G401.6 (cell line): ENCODE measurements around the gene CLTRN.

Experiments used
- FAIRE-seq: peaks from 2 replicates; lab custom pipeline; 2012; peaks lifted over from hg19 to GRCh38; lab: Jason Lieb, UNC

The CLTRN gene

DNA sequence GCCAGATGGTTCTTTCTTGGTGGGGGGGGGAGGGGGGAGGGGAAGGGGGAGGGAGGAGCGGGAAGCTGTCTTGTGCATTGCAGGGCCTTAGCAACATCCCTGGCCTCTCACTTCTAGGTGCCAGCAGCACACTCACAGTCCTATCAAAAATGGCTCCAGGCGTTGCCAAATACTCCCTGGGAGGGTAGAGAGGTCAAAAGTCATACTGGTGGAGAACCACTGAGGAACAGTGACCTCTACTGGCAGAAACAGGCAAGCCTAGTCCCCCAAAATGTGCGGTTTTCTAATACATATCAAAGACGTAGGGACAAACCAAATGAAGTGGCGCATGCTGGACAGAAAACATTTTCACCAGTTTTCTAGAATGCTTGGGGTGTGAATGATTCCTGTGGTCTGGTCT lies 17.1 kb downstream of the CLTRN start:
- peak; percentile 91 for FAIRE-seq

DNA sequence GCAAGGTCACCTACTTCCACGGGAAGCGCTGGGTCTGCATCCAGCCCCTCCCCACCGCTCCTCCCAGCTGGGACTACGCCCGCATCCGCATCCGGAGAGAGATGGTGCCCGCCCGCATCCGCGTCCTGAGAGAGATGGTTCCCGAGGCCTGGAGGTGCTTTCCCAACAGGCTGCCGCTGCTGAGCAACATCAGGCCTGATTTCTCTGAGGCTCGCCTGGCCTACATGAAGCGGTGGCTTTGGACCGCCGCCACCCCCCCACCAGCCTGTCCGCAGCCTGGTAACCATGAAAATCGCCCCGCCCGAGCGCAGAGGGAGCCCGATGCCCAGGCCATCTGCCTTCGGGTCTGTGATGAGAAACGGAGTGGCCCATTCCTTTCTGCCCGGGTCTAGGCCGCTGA lies 18.1 kb downstream of the CLTRN start:
- FAIRE-seq: no peak

DNA sequence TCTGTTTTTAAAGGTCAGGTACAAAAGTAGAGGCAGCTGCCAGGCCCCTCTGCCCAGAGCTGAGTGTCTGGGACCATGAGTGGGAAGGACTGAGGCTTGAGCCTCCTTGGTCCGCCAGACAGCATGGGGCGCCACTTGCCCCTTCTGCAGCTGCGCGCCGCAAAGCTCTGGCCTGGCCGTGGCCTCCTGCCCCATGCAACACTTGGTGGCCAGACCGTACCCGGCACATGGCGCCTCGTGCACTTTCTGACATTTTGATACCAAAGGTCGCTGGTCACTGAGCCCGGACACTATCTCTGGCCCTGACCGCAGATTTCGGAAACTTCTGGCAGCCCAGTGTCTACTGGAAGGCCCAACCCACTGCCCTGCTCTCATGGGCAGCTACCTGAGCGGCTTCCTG lies 18.6 kb downstream of the CLTRN start:
- no peak for FAIRE-seq

DNA sequence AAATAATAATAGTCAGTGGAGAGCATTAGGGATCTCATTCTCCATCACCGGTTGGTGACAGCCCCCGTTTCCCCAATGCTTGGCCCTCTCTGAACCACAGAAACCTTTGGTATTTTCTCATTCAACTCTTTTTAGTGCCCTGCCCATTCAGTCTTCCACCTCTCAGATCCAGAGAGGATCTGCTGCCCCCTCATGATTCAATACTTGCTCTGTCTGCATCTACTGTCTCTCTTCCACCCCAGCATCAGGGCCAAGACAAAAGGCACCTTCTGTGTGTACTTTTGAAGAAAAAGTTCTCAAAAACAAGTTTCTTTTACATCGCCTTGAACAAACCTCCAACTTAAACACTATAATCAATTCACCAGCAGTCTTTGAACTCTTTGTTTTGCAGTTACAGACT lies 19.3 kb downstream of the CLTRN start:
- no peak for FAIRE-seq

DNA sequence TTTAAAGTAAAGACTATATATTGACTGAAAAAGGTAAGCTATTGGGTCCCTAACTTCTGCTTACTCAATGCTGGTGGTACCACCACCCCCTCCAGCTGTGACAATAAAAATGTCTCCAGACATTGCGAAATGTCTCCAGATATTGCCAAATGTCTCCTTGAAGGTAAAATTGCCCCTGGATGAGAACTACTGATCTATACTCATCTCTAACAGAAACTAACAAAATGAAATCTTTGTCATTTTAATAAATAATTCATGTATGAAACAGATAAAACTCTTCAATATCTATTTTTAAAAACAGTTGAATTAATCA lies 20.1 kb downstream of the CLTRN start:
- no peak for FAIRE-seq

DNA sequence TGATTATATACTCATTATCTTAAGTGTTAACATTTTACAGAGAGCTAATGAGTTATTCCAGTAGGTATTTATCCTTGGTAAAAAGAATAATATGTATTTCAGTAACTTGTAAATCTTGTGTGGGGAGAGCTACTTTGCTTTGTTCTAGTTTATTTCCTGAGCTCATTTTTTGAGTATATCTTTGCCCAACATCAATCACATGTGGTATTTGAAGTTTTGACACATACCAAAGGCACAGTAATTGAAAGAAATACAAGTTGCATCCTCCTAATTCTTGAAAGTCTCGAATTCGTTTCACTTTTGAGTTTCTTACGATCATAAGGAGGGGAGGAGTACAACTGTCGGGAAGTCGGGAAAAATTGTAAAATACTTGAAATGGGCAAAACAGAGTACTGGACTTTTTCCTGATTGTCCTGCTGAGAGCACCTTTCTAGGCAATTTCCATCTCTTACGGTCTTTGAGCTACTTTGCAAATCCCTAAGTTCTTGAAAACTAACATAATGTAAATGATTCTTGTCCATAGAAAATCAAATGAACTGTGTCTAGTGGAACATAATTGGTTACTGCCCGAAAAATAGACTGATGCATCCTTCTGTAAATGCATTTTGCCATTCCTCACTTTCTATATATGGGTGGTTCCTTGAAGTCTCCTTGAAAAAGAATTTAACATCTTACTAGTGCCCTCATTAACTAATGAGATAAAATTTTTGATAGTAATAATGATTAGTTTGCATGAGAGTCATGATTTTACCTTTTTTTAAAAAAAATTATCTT lies 20.6 kb downstream of the CLTRN start:
- FAIRE-seq: no peak

DNA sequence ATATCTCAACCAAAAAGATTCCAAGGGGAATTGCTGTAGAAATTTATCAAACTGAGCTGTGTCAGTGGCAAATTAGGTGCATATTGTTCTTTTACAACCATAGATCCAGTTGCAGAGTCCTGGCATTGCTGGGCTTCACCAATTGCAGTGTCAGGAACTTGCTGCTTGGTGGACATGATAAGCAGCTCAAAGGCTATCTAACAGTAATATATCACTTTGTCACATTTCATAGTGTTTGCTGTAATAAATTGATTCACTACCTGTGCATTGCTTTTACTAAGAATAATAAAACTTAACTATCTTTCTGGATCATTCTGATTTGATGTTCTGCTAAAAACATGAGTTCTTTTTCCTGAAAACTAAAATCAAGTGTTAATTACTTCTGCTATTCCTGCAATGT lies 33.0 kb downstream of the CLTRN start:
- FAIRE-seq: no peak

DNA sequence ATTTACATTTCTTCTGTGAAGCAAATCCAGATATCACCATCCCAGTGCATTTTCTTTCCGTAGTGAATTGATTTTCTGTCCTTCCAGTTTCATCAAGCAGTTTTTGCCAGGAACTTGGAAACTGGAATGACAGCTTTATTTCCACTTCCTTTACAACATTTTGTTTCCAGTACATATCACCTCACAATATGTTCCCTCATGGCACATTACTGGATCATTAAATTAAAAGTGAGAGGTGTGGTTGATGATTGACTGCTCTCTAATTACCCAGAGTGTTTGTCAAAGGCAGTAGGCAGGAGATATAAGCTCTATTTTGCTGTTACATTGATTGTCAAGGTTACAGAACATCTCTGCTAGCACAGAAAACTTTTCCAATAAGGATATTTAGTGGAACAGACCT lies 41.6 kb downstream of the CLTRN start:
- FAIRE-seq: no peak

DNA sequence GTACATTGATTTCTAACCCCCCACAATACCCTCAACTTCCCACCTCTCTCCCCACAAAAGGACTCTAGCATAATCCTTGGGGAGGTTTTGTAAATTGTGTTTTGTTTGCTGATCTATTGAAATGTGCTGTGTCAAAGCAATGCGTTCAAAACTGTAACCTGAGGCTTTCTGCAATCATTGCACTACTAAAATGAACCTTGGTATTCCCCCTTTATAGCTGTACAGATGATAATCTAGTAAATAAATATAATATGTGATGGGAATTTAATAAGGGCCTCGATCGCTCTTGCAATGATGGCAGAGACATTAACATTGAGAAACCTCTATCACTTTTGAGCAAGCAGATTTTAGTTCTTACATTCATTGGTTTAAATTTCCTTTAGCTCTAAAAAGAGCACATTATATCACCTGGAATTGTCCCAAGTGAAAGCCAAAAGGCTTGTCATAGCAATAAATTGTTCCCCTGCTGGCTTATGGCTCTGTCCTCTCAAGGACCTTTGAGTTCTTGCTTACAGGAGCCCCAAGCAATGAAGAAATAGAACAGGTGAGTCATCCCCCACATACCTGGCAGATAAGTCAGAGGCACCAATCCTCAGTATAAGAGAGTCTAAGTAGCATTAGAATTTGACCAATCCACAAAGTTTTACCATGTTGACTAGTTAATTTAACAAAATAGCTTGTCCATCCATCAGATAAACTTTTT lies 45.4 kb downstream of the CLTRN start:
- no peak for FAIRE-seq

DNA sequence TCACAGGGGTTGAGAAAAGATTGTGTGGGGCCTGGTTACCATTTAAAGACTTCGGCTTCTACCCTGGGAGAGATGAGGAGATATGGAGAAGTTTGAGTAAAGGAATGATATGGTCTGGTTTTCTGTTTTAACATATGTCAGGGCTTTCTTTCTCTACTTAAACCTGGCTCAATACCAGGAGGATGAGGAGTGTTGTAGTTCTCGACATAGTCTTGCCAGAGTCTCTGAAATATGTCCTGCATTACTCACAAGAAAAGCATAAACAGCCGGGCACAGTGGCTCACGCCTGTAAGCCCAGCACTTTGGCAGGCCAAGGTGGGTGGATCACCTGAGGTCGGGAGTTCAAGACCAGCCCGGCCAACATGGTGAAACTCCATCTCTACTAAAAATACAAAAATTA lies 47.5 kb downstream of the CLTRN start:
- FAIRE-seq: no peak

DNA sequence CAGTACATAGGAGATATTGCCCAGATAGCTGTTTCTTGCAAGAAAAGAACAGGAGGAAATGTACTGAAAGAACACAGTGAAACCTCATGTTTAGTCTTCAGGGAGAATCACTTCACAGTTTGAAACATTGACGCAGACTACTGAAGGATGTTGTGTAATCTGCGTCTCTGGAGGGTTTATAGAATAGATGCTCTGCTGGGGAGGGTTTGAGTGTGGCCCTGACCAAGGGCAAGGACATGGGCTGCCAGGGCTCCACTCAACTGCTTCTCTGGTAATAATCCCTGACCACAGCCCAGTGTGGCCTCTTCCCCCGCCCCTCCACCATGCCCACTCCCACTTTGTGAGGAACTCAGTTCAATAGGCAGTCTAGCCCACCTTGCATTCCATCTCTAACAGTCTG lies 48.1 kb downstream of the CLTRN start:
- no peak for FAIRE-seq

DNA sequence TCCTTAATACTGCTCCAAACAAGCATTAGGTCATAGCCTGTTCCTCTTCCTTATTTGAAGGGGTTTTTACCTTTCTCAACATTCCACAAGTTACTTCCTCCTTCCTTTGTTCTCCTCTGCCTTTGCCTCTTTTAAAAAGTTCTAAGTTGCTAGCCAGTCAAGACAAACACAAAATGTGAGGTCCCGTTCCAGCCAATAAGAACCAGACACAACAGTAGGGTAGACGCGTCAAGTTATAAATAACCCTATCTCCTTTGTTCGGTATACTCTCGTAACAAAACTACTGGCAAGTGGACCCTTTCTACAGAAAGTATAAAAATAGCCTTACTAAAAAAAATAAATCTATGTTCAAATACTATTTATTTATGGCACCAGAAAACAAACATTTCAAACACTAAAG lies 57.5 kb downstream of the CLTRN start:
- FAIRE-seq: no peak

DNA sequence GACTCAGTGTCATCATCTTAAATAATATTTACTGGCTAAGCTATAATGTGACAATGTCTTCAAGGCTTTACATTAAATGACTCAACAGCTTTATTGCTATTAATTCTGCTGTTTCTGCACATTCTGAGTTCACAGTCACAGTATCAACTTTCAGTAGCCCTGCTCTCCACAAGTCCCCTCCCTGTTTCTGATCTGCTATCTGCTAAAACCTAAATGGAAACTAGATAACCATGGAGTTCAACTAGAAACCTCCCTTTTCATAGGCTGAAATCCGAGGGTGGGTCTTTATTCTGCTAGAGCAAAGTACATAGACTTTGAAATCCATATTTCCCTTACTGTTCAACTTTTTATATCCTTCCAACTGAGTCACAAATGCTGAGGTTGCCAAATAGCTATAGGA lies 58.5 kb downstream of the CLTRN start:
- FAIRE-seq: no peak

DNA sequence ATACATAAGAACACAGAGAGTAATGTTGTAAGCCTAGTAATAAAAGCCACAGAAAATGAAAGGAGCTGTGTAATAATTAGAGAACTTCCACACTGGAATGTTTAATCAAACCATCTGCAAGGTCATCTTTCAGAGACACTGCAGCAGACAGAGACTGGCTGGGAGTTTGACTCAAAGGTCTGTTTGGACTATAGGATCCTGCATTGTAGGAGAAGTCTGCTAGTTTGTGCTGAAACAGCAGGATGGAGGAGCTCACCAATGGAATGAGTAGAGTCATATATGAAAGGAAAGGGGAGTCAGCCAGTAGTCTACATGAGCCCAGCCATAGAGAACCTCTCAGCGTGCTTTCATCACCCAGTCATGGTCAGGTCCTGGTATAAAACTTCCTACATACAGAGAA lies 59.4 kb downstream of the CLTRN start:
- no peak for FAIRE-seq

DNA sequence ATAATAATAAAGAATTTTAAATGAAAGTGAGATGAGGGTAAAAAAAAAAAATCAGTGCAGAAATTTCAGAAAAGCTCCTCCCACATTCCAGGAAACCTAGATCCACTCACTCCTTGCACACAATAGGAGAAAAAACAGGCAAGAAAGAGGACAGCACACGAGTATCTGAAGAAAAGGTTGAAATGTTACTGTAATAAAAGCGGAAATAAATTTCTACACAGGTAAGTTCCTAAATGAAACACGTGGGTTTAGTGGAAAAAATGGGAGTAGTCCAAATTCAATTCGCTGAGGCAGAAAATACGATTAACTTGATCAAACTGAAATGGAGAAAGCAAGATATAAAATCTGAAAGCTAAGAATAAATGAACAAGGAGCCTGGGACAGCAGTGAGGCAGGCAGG lies 61.8 kb downstream of the CLTRN start:
- no peak for FAIRE-seq

DNA sequence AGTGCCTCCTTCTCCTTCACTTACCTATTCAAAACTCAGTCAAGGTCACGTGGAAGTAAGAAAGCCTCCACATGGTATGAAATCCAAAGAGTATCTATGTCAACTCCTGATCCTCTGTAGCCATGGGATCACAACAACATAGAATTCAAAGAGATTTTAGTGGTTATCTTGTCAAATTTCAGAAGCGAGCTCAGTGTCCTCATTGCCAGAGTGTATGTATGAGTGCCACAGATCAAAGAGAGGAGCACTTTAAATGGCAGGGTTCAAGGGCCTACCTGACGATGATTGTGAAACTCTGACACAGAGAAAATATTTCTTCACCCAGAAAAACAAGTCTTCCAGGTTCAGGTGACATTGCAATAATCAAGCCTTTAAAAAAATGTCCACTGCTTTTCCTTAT lies 62.7 kb downstream of the CLTRN start:
- FAIRE-seq: no peak

DNA sequence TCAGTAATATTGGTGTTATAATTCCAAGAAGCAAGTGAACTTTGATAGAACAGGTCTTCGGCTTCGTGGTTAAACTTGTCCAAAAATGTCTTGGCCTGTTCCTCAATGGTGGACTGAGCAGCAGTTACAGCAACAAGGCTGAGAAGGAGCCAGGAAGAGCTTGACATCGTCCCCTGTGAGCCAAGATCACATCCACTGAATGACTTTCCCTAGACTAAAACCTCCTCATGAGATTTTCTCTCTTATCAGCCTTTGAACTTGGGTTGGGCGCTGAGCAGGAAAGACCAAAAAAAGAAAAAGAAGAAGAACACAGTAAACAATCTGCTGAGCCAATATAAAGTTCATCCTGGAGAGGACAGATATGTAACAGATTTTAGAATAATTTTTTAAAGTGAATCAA lies 63.9 kb downstream of the CLTRN start, which contains the start of gene ACE2:
Gene ACE2, minus strand, starts transcription at position 216 of the 400 bp plus-strand sequence. Its CDS starts 49 bp downstream, at position 167.
- no peak for FAIRE-seq

DNA sequence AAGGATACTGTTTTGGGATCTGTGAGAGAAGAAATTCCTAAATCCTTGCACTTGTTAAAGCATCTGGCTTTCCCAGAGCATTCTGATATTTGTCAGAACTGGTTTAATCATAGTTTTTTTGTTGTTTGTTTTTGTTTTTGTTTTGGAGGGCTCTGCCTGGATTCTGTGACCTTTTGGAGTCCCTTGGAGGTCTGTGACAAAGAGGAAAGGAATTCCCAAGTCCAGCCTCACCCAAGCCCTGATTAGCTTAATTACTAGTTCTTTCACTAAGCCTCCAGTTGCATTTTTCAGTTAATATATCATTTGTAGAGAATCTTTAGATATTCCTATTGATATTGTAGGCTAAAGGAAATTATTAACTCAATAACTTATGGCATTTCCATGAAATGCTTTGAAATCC lies 64.6 kb downstream of the CLTRN start:
- FAIRE-seq: no peak

DNA sequence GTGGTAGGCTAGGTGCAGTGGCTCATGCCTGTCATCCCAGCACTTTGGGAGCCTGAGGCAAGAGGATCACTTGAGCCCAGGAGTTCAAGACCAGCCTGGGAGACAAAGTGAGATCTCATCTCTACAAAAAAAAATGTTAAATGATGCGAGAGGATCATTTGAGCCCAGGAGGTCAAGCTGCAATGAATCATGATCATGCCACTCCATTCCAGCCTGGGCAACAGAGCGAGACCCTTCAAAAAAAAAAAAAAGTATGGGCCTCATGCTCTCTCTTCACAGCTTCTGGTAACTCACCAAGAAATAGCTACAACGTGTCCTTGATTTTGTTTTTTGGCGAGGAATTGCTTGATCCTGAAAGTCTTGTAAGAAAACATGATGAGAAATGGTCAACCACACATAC lies 65.1 kb downstream of the CLTRN start:
- no peak for FAIRE-seq

DNA sequence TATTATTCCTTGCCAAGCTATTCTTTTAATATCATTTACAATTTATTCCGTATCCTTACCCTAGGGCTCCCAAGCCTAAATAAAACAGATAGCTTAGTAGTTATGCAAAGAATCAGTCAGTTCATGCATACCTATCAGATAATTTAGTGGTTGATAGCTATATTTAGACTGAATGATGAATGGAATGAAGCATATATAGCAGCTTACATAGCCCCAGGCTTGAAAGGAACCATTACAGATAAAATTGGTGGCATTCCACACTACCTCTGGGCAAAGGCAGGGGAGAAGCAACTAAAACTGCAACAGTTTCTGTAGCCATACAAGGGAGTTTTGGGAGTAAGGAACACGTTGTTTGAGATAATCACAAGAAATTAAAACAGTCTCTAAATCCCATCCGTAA lies 66.6 kb downstream of the CLTRN start:
- FAIRE-seq: no peak

DNA sequence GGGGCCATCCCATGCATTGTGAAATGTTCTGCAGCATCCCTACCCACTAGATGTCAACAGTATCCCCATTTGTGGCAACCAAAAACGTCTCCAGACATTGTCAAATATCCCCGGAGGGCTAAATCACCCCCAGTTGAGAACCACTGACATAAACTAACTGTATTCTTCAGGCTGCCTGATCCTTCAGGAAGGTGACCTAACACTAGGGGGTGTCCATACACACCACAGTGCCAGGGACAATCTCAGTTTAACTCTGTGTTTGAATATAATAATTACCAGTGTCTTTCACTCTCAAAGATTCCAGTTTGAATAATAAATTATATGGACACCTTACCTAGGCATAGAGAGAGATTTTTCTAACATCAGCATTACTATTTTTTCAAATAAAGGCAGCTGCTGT lies 70.2 kb downstream of the CLTRN start:
- no peak for FAIRE-seq

DNA sequence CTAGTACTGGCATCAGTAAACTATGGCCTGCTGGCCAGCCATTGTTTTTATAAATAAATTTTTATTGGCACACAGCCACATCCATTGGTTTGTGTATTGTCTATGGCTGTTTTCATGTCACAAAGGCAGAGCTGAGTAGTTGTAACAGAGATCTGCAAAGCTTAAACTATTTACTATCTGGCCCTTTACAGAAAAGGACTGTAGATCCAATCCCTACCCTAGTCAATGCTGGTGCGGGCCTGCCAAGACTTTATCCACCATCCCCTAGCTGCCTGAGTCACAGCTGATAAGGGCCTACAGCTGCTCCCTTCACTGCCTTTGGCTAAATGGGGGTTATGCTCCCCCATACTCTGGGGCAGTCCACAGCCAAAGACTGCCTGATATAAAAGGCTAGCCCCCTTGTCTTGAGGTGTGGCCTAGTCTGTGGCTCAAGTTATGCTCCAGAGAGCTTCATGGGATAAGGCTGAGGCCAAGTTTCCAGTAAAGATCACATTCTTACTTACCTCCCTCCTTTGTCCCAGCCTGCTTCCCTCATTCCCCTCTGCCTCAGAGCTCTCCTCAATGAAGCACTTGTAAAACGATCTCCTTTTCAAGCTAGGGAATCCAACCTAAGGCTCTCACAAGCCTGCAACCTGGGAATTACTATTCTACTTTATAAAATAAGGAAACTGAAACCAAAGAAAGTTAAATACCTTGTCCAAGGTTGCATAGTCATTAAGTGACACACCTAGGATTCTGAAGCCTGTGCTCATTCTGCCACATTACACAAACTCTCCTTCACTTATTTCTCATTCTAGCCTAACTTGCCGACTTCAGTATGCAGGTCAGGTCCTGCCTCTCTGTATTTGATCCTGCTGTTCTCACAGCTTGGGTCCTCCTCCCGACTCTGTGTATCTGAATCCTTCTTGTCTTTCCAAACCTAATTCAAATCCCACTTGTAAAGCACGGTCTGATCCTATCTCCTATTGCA lies 84.5 kb downstream of the CLTRN start:
- FAIRE-seq: no peak
